Activated naive CD8-positive, alpha-beta T cell (primary cell): Measurements from ENCODE around the gene FOXL3.
"Not testable (repeated sequence)": the region's sequence is repeated elsewhere in the genome, so short reads cannot be mapped to it uniquely, and the experiment has no call there.

Source experiments
- H3K27ac Mint-ChIP-seq: one replicate; pipeline ENCODE4 v1.8.0; 2021; ENCODE audit warnings: mixed read lengths
- H3K27me3 Mint-ChIP-seq: one replicate; pipeline ENCODE4 v1.8.0; 2021; ENCODE audit warnings: mixed read lengths
- H3K36me3 Mint-ChIP-seq: one replicate; pipeline ENCODE4 v1.8.0; 2021; ENCODE audit warnings: mixed read lengths
- H3K4me1 Mint-ChIP-seq: one replicate; pipeline ENCODE4 v1.8.0; 2021; ENCODE audit warnings: low read depth, mixed read lengths
- H3K4me3 Mint-ChIP-seq: one replicate; pipeline ENCODE4 v1.8.0; 2021; ENCODE audit warnings: mild to moderate bottlenecking, mixed read lengths
- H3K9me3 Mint-ChIP-seq: one replicate; pipeline ENCODE4 v1.8.0; 2021; ENCODE audit warnings: low read depth, mixed read lengths

FOXL3 gene

DNA sequence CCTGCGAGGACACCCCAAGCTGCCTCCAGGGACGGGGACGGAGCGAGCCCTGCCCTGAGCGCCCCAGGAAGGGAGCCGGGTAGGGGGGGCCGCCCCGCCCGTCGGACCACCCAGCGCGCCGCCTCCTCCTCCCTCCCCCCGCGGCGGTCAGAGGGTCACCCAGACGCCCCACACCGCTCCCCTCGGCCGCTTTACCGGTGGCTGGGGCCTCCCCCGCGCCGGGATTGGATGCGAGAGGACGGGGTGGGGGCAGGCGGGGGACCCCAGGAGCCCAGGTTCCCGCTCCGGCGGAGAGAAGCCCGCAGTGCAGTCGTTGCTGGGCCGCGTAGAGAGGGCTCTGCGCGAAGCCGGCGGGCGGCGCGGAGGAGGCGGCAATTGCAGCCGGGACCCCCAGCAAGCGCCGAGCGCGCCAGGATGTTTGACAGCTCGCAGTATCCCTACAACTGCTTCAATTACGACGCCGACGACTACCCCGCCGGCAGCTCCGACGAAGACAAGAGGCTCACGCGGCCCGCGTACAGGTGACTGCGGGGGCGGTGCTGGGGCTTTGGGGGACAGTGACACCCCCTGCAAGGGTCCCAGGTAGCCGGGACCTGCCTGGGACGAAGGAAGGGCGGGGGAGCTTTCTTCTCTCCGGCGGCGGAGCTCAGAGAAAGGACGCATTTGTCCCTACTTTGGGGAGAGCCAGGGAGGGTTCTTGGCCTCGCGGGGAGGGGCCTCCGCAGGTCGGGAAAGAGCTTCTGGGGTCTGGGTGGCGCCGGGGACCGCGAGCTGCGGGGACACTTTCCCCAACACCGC is at the start of gene FOXL3:
FOXL3 (plus strand) TSS at position 415 of the 798 bp plus-strand sequence; CDS start at position 415, 0 bp downstream.
- Mint-ChIP-seq H3K36me3 (no peaks in the 10 kb centered on the region), H3K4me3 (no peak within 1 kb of the TSS), H3K27ac (no peak within 1 kb of the TSS), H3K27me3 (peaks cover 26% of the 10 kb centered on the region), H3K4me1 (no peaks in the 10 kb centered on the region), H3K9me3 (no peaks in the 10 kb centered on the region)

DNA sequence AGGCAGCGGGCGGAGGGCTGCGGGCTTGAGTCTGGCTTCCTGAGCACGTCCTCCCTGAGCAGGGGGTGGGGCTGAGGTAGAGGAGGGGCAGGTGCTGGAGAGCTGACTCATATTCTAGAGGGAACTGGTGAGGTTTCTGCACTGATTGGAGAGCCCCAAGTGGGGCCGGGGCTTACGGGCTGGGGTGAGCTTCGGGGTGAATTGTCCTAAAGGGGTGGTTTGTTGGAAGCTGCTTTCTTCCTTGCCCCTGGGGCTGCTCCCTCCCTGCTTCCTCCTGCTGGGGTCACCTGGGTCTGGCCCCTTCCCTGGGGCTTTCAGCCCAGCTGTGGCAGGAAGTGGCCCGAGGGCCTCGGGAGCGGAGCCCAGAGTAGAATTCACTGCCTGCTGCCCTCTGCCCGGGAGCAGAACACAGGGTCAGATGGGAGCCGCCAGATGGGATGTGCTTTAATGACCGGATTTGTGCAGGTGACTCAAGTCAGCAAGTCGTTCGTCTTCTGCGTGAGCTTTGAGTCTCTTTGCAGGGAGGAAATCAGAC is 49.0 kb upstream of the FOXL3 start:
- no peaks in the 10 kb centered on the region for H3K36me3 Mint-ChIP-seq
- no peak overlapping the region for H3K4me3 Mint-ChIP-seq
- H3K9me3 Mint-ChIP-seq: no peaks in the 10 kb centered on the region
- no peak overlapping the region for H3K27ac Mint-ChIP-seq
- no peaks in the 10 kb centered on the region for H3K4me1 Mint-ChIP-seq
- no peaks in the 10 kb centered on the region for H3K27me3 Mint-ChIP-seq

DNA sequence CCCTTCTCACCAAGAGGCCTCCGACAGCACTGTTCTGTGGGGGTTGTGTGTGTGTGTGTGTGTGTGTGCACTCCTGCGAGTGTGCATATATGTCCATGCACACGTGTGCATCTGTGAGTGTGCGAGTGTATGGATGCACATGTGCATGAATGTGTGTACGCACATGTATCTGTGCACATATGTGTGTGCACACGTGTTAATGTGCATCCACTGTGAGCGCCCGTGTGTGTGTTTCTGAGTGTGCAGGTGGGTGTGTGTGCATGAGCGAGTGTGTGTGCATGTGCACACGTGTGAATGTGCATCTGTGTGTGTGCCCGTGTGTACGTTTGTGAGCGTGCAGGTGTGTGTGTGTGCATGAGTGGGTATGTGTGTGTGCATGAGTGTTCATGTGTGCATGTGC is 48.5 kb upstream of the FOXL3 start:
- Mint-ChIP-seq H3K36me3 (no peaks in the 10 kb centered on the region), H3K4me3 (no peak overlapping the region), H3K27me3 (no peaks in the 10 kb centered on the region), H3K9me3 (no peaks in the 10 kb centered on the region), H3K27ac (no peak overlapping the region), H3K4me1 (no peaks in the 10 kb centered on the region)

DNA sequence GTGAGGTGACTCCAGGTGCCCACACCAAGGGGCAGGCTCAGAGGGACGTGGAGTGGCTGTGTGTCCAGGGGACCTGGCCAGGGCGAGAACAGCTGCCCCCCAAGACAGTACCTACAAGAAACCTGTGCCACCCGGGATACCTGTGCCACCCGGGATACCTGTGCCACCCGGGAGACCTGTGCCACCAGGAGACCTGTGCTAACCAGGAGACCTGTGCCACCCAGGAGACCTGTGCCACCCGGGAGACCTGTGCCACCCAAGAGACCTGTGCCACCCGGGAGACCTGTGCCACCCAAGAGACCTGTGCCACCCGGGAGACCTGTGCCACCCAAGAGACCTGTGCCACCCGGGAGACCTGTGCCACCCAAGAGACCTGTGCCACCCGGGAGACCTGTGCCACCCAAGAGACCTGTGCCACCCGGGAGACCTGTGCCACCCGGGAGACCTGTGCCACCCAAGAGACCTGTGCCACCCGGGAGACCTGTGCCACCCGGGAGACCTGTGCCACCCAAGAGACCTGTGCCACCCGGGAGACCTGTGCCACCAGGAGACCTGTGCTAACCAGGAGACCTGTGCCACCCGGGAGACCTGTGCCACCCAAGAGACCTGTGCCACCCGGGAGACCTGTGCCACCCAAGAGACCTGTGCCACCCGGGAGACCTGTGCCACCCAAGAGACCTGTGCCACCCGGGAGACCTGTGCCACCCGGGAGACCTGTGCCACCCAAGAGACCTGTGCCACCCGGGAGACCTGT is 47.0 kb upstream of the FOXL3 start:
- not testable (repeated sequence) for H3K27me3 Mint-ChIP-seq, H3K4me1 Mint-ChIP-seq, H3K36me3 Mint-ChIP-seq, H3K4me3 Mint-ChIP-seq, H3K27ac Mint-ChIP-seq, H3K9me3 Mint-ChIP-seq

DNA sequence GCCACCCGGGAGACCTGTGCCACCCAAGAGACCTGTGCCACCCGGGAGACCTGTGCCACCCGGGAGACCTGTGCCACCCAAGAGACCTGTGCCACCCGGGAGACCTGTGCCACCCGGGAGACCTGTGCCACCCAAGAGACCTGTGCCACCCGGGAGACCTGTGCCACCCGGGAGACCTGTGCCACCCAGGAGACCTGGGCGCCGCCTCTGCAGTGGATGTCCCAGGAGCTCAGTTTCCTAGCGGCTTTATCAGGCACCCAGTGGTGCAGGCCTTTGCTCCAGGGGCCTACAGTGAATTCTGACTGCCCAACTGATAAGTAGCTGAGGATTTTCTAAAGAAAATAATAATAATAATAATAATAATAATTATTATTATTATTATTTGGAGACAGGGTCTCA is 46.4 kb upstream of the FOXL3 start:
- not testable (repeated sequence) for H3K27ac Mint-ChIP-seq, H3K9me3 Mint-ChIP-seq, H3K36me3 Mint-ChIP-seq, H3K4me1 Mint-ChIP-seq, H3K27me3 Mint-ChIP-seq, H3K4me3 Mint-ChIP-seq

DNA sequence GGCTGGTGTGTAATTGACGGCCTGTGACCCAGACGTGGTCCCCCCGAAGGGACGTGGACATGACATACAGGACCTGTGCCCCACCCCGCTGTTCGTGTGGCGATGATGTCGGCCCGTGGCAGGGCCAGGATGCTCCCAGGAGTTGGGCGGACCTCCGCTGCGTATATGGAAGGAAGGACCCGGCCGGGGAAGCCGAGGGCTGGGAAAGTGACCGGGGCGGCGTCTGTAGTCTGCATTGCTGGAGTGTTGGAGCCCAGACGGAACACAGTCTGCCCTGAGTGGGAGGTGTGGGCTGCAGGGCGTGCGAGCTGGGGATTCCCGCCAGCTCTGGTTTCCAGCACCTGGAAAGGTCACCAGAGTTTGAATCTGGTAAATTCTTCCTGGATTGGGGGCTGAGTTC is 45.0 kb upstream of the FOXL3 start:
- Mint-ChIP-seq H3K4me3 (no peak overlapping the region), H3K27me3 (no peaks in the 10 kb centered on the region), H3K9me3 (no peaks in the 10 kb centered on the region), H3K36me3 (no peaks in the 10 kb centered on the region), H3K4me1 (no peaks in the 10 kb centered on the region), H3K27ac (no peak overlapping the region)

DNA sequence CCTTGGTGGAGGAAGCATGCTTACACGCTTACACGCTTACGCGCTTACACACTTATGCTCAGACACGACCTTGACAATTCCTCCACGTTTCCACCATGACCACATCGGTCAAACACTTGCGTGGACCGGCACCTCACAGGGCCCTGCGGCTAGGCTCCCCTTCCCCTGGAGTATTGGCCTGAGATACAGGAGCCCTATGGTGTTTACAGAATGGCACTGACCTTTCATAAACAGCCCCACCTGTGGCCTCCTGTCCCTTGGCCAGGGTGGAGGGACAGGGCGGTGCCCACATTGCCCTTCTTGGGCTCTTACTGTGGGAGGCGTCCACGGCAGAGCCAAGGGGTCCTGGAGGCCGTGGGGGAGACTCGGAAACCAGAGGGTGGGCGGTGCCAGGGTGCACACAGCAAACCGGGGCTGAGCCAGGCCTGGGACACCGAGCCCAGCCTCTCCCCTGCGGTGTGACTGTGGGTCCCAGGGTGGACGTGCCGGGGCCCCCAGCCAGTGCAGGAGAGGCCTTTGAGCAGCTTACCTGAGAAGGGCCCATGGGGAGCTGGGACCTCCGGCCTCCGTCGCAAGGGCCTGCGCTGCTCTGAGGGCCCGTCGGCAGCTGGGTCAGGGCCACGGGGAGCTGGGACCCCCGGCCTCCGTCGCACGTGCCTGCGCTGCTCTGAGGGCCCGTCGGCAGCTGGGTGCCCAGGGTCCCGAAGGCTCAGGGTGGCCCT is 44.2 kb upstream of the FOXL3 start:
- no peak overlapping the region for H3K27ac Mint-ChIP-seq
- no peaks in the 10 kb centered on the region for H3K27me3 Mint-ChIP-seq
- H3K4me3 Mint-ChIP-seq: no peak overlapping the region
- H3K4me1 Mint-ChIP-seq: no peaks in the 10 kb centered on the region
- H3K36me3 Mint-ChIP-seq: no peaks in the 10 kb centered on the region
- no peaks in the 10 kb centered on the region for H3K9me3 Mint-ChIP-seq

DNA sequence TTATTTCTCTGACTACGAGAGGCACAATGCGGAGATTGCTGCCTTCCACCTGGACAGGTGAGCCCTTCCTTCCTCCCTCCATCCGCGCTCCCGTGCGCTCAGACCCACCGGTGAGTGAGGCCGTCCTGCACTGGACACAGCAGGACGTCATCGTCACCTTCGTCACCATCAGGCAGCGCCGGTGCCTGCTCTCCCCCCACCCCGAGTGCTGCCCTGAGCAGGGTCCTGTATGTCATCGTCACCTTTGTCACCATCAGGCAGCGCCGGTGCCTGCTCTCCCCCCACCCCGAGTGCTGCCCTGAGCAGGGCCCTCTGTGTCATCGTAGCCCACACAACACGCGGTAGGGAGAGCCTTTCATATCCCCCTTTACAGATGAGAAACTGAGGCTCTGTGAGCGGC is 43.5 kb upstream of the FOXL3 start:
- H3K27ac Mint-ChIP-seq: no peak overlapping the region
- H3K4me1 Mint-ChIP-seq: no peaks in the 10 kb centered on the region
- no peak overlapping the region for H3K4me3 Mint-ChIP-seq

DNA sequence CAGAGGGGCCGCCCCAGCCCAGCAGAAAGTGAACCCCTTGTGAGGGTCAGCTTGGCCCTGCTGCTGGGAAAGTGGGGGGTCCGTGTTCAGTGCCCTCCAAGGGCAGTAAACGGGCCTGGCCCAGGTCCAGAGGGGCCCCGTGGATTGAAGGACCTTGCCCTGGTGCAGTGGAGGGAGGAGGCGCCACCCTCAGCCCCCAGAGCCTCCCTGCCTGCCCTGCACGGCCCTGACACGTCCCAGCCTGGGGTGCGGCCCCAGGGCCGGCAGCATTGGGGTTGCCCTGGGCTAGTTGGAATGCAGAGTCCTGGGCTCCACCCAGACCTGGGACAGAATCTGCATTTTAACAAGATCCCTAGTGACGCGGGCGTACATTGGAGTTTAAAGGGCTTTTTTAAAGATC is 42.8 kb upstream of the FOXL3 start:
- no peaks in the 10 kb centered on the region for H3K27me3 Mint-ChIP-seq
- no peak overlapping the region for H3K4me3 Mint-ChIP-seq
- no peaks in the 10 kb centered on the region for H3K36me3 Mint-ChIP-seq
- H3K4me1 Mint-ChIP-seq: no peaks in the 10 kb centered on the region
- no peaks in the 10 kb centered on the region for H3K9me3 Mint-ChIP-seq
- no peak overlapping the region for H3K27ac Mint-ChIP-seq

More for the DNA sequence above, 43.5 kb upstream of the FOXL3 start:
- H3K9me3 Mint-ChIP-seq: no peaks in the 10 kb centered on the region
- H3K27me3 Mint-ChIP-seq: no peaks in the 10 kb centered on the region
- no peaks in the 10 kb centered on the region for H3K36me3 Mint-ChIP-seq

DNA sequence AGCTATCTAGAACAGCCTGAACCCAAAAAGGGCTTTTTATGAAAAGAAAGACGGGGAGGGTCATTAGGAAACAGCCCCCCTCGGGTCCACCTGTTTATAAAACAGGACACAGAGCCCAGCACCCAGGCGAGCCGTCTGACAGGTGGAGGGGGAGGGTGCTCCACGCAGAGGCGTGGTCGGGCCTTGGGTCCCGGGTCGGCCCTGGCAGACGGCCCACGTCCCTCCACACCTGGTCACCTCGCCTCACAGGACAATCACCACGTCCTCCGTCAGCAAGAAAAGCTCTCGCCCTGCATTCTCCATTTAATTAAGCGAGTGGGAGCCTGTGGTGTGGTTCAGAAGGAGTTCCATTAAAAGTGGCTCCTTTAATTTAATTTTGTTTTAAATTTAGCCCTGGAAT is 42.3 kb upstream of the FOXL3 start:
- Mint-ChIP-seq H3K4me3 (no peak overlapping the region), H3K27ac (no peak overlapping the region), H3K36me3 (no peaks in the 10 kb centered on the region), H3K27me3 (no peaks in the 10 kb centered on the region), H3K4me1 (no peaks in the 10 kb centered on the region), H3K9me3 (no peaks in the 10 kb centered on the region)

DNA sequence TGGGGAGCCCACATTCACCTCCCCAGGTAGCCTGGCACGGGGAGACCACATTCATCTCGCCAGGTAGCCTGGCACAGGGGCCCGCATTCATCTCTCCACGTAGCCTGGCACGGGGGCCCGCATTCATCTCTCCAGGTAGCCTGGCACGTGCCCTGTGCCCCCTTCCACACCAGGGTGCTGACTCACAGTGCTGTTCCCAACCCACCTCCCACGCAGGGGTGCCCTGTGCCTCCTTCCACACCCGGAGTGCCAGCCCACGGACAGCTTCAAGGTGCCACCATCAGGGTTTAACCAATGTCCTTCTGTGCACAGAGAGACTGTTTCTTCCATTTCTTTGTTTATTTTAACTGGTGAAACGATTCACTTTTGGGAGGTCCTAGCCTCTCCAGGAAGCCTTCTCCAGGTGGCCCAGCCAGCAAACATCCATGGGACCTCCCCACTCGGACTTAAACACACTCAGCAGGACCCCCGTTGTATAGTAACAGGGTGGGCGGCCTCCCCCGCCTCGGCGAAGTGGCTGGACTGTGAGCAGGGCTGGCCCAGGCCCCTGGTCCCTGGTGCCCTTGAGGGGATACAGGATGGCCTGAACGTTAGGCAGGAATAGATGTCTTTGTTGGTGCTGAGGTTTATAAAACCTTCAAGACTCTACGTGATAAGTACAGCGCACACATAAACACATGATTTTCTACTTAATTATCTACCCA is 41.1 kb upstream of the FOXL3 start:
- Mint-ChIP-seq H3K4me1 (no peaks in the 10 kb centered on the region), H3K4me3 (no peak overlapping the region), H3K36me3 (no peaks in the 10 kb centered on the region)

DNA sequence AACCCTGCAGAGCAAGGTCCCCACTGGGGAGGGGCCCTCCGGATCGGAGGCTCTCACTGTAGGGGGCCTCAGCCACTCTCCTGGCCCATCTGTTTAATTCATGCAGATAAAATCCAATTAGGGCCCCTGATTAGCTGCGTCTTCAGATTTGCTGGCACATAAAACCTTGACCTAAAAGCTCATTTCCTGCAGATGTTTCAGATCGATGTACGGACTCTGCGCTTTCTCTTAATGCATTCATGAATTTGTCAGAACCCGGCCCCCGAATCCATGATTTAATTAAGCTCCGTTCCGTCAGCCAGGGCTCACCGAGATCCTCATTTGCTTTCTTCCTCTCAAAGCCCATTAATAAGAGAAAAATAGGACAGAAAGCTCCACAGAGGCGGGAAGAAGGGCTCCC is 40.0 kb upstream of the FOXL3 start:
- Mint-ChIP-seq H3K4me1 (no peaks in the 10 kb centered on the region), H3K4me3 (no peak overlapping the region), H3K36me3 (no peaks in the 10 kb centered on the region), H3K27me3 (no peaks in the 10 kb centered on the region), H3K9me3 (no peaks in the 10 kb centered on the region), H3K27ac (no peak overlapping the region)

More for the DNA sequence above, 41.1 kb upstream of the FOXL3 start:
- Mint-ChIP-seq H3K9me3 (no peaks in the 10 kb centered on the region), H3K27ac (no peak overlapping the region), H3K27me3 (no peaks in the 10 kb centered on the region)

DNA sequence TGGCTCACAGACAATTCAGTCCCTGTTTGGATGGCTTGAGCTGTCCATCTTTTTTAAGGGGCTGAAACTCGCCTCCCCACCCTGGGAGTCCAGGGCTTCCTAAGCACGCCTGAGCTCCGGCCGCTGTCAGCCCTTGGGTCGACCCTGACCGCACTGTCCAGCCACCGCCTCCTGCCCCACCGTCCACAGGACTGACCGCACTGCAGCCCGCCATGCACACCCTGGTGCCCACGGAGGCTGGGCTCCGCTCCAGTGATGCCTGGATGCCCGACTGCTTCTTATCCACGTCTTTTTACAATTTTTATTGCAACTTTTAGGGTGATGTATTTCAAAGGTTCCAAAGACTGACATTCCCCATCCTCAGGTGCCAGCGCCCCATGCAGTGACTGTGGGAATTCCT is 39.4 kb upstream of the FOXL3 start:
- Mint-ChIP-seq H3K36me3 (no peaks in the 10 kb centered on the region), H3K27me3 (no peaks in the 10 kb centered on the region), H3K4me3 (no peak overlapping the region), H3K4me1 (no peaks in the 10 kb centered on the region), H3K27ac (no peak overlapping the region), H3K9me3 (no peaks in the 10 kb centered on the region)

DNA sequence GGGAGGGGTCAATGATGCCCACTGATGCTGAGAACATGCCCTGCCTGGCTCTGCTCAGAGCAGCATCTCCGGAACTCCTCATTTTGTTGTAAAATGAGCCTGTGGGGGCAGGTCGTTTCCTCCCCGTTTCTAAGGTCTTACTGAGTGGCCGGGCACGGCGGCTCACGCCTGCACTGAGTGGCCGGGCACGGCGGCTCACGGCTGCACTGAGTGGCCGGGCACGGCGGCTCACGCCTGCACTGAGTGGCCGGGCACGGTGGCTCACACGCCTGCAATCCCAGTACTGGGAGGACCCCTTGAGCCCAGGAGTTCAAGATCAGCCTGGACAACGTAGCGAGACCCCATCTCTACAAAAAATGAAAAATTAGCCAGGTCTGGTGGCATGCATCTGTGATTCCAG is 39.0 kb upstream of the FOXL3 start:
- Mint-ChIP-seq H3K4me1 (no peaks in the 10 kb centered on the region), H3K9me3 (no peaks in the 10 kb centered on the region), H3K36me3 (no peaks in the 10 kb centered on the region), H3K4me3 (no peak overlapping the region), H3K27me3 (no peaks in the 10 kb centered on the region), H3K27ac (no peak overlapping the region)
